HG03064 (cell line): ENCODE measurements around the gene GPR34.
"Not testable (repeated sequence)": the region's sequence is repeated elsewhere in the genome, so short reads cannot be mapped to it uniquely, and the experiment has no call there.

Experiments
- ATAC-seq: cut with Tn5 transposase; IDR thresholded peaks from one replicate; pipeline ENCODE4 v1.9.1; 2021; ENCODE audit warnings: low read depth; ENCODE audit not compliant: unreplicated experiment

Gene GPR34

GRCh38 chrX:41688835-41689234 lies at the start of gene GPR34:
GPR34 (plus strand) TSS chrX:41688973; CDS start chrX:41695634, 6,661 bp downstream.
- no peak for ATAC-seq

GRCh38 chrX:41646201-41646600 lies 42.6 kb upstream of the GPR34 start:
- ATAC-seq, result not testable (repeated sequence)

- ATAC-seq, result no peak
These were observed 35.6 kb upstream of the GPR34 start for GRCh38 chrX:41653125-41653524.

- no peak for ATAC-seq
These were observed 33.7 kb upstream of the GPR34 start for GRCh38 chrX:41655101-41655500.

GRCh38 chrX:41655631-41656030 lies 33.1 kb upstream of the GPR34 start:
- ATAC-seq, result no peak

- ATAC-seq, result no peak
These were observed 27.2 kb upstream of the GPR34 start for GRCh38 chrX:41661366-41662095.

- ATAC-seq, result peak; percentile 79
These were observed 24.3 kb upstream of the GPR34 start for GRCh38 chrX:41664375-41664901.

- no peak for ATAC-seq
These were observed 23.9 kb upstream of the GPR34 start for GRCh38 chrX:41664908-41665307.

GRCh38 chrX:41665686-41666085 lies 23.1 kb upstream of the GPR34 start:
- no peak for ATAC-seq

GRCh38 chrX:41666251-41666650 lies 22.5 kb upstream of the GPR34 start:
- no peak for ATAC-seq

- no peak for ATAC-seq
These were observed 21.1 kb upstream of the GPR34 start for GRCh38 chrX:41667631-41668030.

GRCh38 chrX:41670112-41670511 lies 18.7 kb upstream of the GPR34 start:
- ATAC-seq, result no peak

- ATAC-seq, result no peak
These were observed 17.7 kb upstream of the GPR34 start for GRCh38 chrX:41671082-41671481.

- no peak for ATAC-seq
These were observed 16.1 kb upstream of the GPR34 start for GRCh38 chrX:41672643-41673042.

- ATAC-seq, result not testable (repeated sequence)
These were observed 12.4 kb upstream of the GPR34 start for GRCh38 chrX:41676361-41676760.

GRCh38 chrX:41677183-41678060 lies 11.4 kb upstream of the GPR34 start:
- no peak for ATAC-seq

- no peak for ATAC-seq
These were observed 4.6 kb upstream of the GPR34 start for GRCh38 chrX:41684138-41684537.

GRCh38 chrX:41684940-41685339 lies 3.8 kb upstream of the GPR34 start:
- ATAC-seq, result no peak

- no peak for ATAC-seq
These were observed 2.0 kb upstream of the GPR34 start for GRCh38 chrX:41686788-41687187.

- ATAC-seq, result no peak
These were observed 617 bp upstream of the GPR34 start for GRCh38 chrX:41688156-41688555.

- no peak for ATAC-seq
These were observed 938 bp downstream of the GPR34 start for GRCh38 chrX:41689711-41690110.
